ENCODE data around the gene CCDC149.

CCDC149 gene

GRCh38 chr4:24912252-24913118 lies at the start of gene CCDC149:
Gene CCDC149, minus strand, starts transcription at chr4:24913042. Its CDS starts 178 bp downstream, at chr4:24912864.
- DNase-seq, result peak; percentile 33

GRCh38 chr4:24957886-24958285 lies 45.0 kb upstream of the CCDC149 start:
- no peak for DNase-seq

- DNase-seq, result no peak
Measured at GRCh38 chr4:24956763-24957162, 43.9 kb upstream of the CCDC149 start.

- DNase-seq, result no peak
Measured at GRCh38 chr4:24956091-24956490, 43.2 kb upstream of the CCDC149 start.

- no peak for DNase-seq
Measured at GRCh38 chr4:24952667-24953066, 39.8 kb upstream of the CCDC149 start.

GRCh38 chr4:24949970-24950369 lies 37.1 kb upstream of the CCDC149 start:
- no peak for DNase-seq

GRCh38 chr4:24937917-24938281 lies 25.1 kb upstream of the CCDC149 start:
- no peak for DNase-seq

GRCh38 chr4:24937176-24937916 lies 24.5 kb upstream of the CCDC149 start:
- no peak for DNase-seq

- no peak for DNase-seq
Measured at GRCh38 chr4:24935856-24936255, 23.0 kb upstream of the CCDC149 start.

GRCh38 chr4:24934311-24934710 lies 21.5 kb upstream of the CCDC149 start:
- no peak for DNase-seq

- DNase-seq, result no peak
Measured at GRCh38 chr4:24933684-24934275, 20.9 kb upstream of the CCDC149 start.

GRCh38 chr4:24932515-24933225 lies 19.8 kb upstream of the CCDC149 start:
- DNase-seq, result no peak

GRCh38 chr4:24930151-24930550 lies 17.3 kb upstream of the CCDC149 start:
- DNase-seq, result no peak

GRCh38 chr4:24928708-24929107 lies 15.9 kb upstream of the CCDC149 start:
- no peak for DNase-seq

- DNase-seq, result no peak
Measured at GRCh38 chr4:24927049-24927448, 14.2 kb upstream of the CCDC149 start.

GRCh38 chr4:24924309-24924781 lies 11.5 kb upstream of the CCDC149 start:
- DNase-seq, result no peak

GRCh38 chr4:24923550-24923949 lies 10.7 kb upstream of the CCDC149 start:
- no peak for DNase-seq

- DNase-seq, result no peak
Measured at GRCh38 chr4:24923002-24923401, 10.2 kb upstream of the CCDC149 start.

- DNase-seq, result no peak
Measured at GRCh38 chr4:24922416-24922815, 9.6 kb upstream of the CCDC149 start.

- DNase-seq, result no peak
Measured at GRCh38 chr4:24921491-24921890, 8.6 kb upstream of the CCDC149 start.

- no peak for DNase-seq
Measured at GRCh38 chr4:24920008-24920407, 7.2 kb upstream of the CCDC149 start.

- no peak for DNase-seq
Measured at GRCh38 chr4:24917076-24917856, 4.4 kb upstream of the CCDC149 start.

Data from DMS 273 treated with DMSO at 0.1 percent for 48 hours (cell line).